K562 (cell line): ENCODE data around the gene NCOA3.

Source experiments
- CTCF ChIP-seq, 3 experiments: IDR thresholded peaks in 2 of 3; conservative IDR thresholded peaks in 1 of 3; 2 replicates each; pipeline ENCODE4 v1.5.1; 2011 to 2012; ENCODE audit warnings: low read length in 3 of 3, mild to moderate bottlenecking in 3 of 3, control low read depth in 2 of 3, improper control_type of control experiment in 1 of 3, inconsistent platforms in 1 of 3, low read depth in 1 of 3, mixed read lengths in 1 of 3, moderate library complexity in 1 of 3; ENCODE audit not compliant: insufficient read depth in 2 of 3
- KLF16 ChIP-seq: IDR thresholded peaks from 2 replicates; pipeline ENCODE4 v1.6.1; 2016; ENCODE audit warnings: antibody characterized with exemption
- MAZ ChIP-seq, 2 experiments: fragments of 450-650 bp in 1 of 2; sonication (generic) in 1 of 2; formaldehyde crosslinking; IDR thresholded peaks in 1 of 2; conservative IDR thresholded peaks in 1 of 2; 2 replicates each; pipeline versions ENCODE4 v1.4.0 to v1.5.0; 2020; ENCODE audit warnings: mild to moderate bottlenecking in 1 of 2, missing genetic modification reagents in 1 of 2
- PATZ1 ChIP-seq: fragments of 250-450 bp; sonication (Bioruptor Pico); IDR thresholded peaks from 2 replicates; pipeline ENCODE4 v1.5.0; 2020; ENCODE audit warnings: mild to moderate bottlenecking, borderline replicate concordance
- SMARCC2 ChIP-seq: fragments of 450-650 bp; IDR thresholded peaks from 2 replicates; pipeline ENCODE4 v1.6.1; 2017; ENCODE audit warnings: antibody characterized with exemption, moderate library complexity, mild to moderate bottlenecking, low read depth
- SRF ChIP-seq, 2 experiments: fragments of 250-450, 450-650 bp in 1 of 2; sonication (Bioruptor Pico) in 1 of 2; sonication (generic) in 1 of 2; formaldehyde crosslinking; IDR thresholded peaks; 2 replicates each; pipeline versions ENCODE4 v1.5.0 to v1.5.1; 2020 to 2022; ENCODE audit warnings: mild to moderate bottlenecking in 1 of 2, missing genetic modification reagents in 1 of 2
- ZBTB49 ChIP-seq: sonication (generic); formaldehyde crosslinking; IDR thresholded peaks from 2 replicates; pipeline ENCODE4 v1.8.0; 2022; ENCODE audit warnings: missing genetic modification reagents, mild to moderate bottlenecking, borderline replicate concordance
- ZKSCAN8 ChIP-seq: fragments of 200-800 bp; sonication (Bioruptor generic); IDR thresholded peaks from 2 replicates; pipeline ENCODE4 v1.6.1; 2016; ENCODE audit warnings: missing genetic modification characterization, missing compliant biosample characterization
- ZNF274 ChIP-seq: IDR thresholded peaks from 2 replicates; pipeline ENCODE4 v1.6.1; 2011; ENCODE audit warnings: low read depth, mild to moderate bottlenecking, low read length, moderate library complexity, borderline replicate concordance

GRCh38 chr20:47466213-47466612, 35.5 kb upstream of the NCOA3 start:
- TF ChIP-seq CTCF (IDR thresholded peaks at IDR 0.05 in 2 of 3, conservative IDR thresholded peaks at IDR 0.05 in 1 of 3; ENCODE audit: insufficient read depth in 2 of 3, low read depth in 1 of 3, low read length in 3 of 3): no peak
- TF ChIP-seq KLF16: no peak
- no peak for TF ChIP-seq MAZ (CRISPR knock-in tag; conservative IDR thresholded peaks at IDR 0.05 in 1 of 2, IDR thresholded peaks at IDR 0.05 in 1 of 2)
- no peak for TF ChIP-seq ZKSCAN8
- no peak for TF ChIP-seq SRF (CRISPR knock-in tag; IDR thresholded peaks at IDR 0.05)
- TF ChIP-seq ZNF274: no peak
- no peak for TF ChIP-seq PATZ1 (CRISPR knock-in tag)
- no peak for TF ChIP-seq ZBTB49 (CRISPR knock-in tag)
- TF ChIP-seq SMARCC2: no peak
